Liver (tissue), 9 donors: ENCODE measurements around the gene PLCB3. TPM values are rescaled to one million over a fixed set of nuclear protein-coding genes. Genes with fewer than 3 reads are reported as not detected.
A peak's percentile ranks its signal among the peaks of the same experiment; 100 is the strongest.

ENCODE experiments used
- DNase-seq: peaks from one replicate; pipeline ENCODE4 v3.0.0-alpha.2; 2017; ENCODE audit warnings: low spot score
- H3K27ac ChIP-seq, 2 donors: one replicate each; pipeline ENCODE4 v1.7.0; 2013; ENCODE audit warnings: inconsistent platforms in 2 of 2, low read length in 2 of 2, control low read depth in 1 of 2, low read depth in 1 of 2, mild to moderate bottlenecking in 1 of 2
- H3K27me3 ChIP-seq, 4 donors: one replicate each; pipeline versions ENCODE4 v1.6.1 to v1.7.0; 2013; ENCODE audit warnings: low read length in 3 of 4, inconsistent platforms in 1 of 4, mild to moderate bottlenecking in 1 of 4, moderate library complexity in 1 of 4; ENCODE audit not compliant: control insufficient read depth in 4 of 4, insufficient read depth in 4 of 4
- H3K36me3 ChIP-seq, 4 donors: one replicate each; pipeline versions ENCODE4 v1.6.1 to v1.7.0; 2013; ENCODE audit warnings: low read length in 3 of 4, mild to moderate bottlenecking in 3 of 4, low read depth in 1 of 4, moderate library complexity in 1 of 4; ENCODE audit not compliant: control insufficient read depth in 4 of 4, insufficient read depth in 3 of 4
- H3K4me1 ChIP-seq, 4 donors: one replicate each; pipeline versions ENCODE4 v1.6.1 to v1.7.0; 2013; ENCODE audit warnings: low read length in 3 of 4, mild to moderate bottlenecking in 3 of 4, moderate library complexity in 1 of 4; ENCODE audit not compliant: control insufficient read depth in 4 of 4, insufficient read depth in 4 of 4
- H3K4me3 ChIP-seq, 3 donors: one replicate each; pipeline versions ENCODE4 v1.6.1 to v1.7.0; 2013; ENCODE audit warnings: low read length in 3 of 3, control low read depth in 1 of 3, low read depth in 1 of 3, mild to moderate bottlenecking in 1 of 3
- H3K9ac ChIP-seq, 2 donors: one replicate each; pipeline ENCODE4 v1.7.0; 2013; ENCODE audit warnings: low read length in 2 of 2, mild to moderate bottlenecking in 2 of 2, moderate library complexity in 2 of 2, control low read depth in 1 of 2, low read depth in 1 of 2
- H3K9me3 ChIP-seq, 4 donors: one replicate each; pipeline versions ENCODE4 v1.6.1 to v1.7.0; 2013; ENCODE audit warnings: low read length in 3 of 4; ENCODE audit not compliant: control insufficient read depth in 4 of 4
- EGR1 ChIP-seq, 2 donors: IDR thresholded peaks; 2 replicates each; pipeline ENCODE4 v1.6.1; 2016 to 2018; ENCODE audit warnings: antibody characterized with exemption in 2 of 2, low read depth in 2 of 2
- FOXA1 ChIP-seq: IDR thresholded peaks from 2 replicates; pipeline ENCODE4 v1.6.1; 2016; ENCODE audit warnings: antibody characterized with exemption
- FOXA2 ChIP-seq: IDR thresholded peaks from 2 replicates; pipeline ENCODE4 v1.6.1; 2016; ENCODE audit warnings: antibody characterized with exemption
- GABPA ChIP-seq, 2 donors: IDR thresholded peaks in 1 of 2; conservative IDR thresholded peaks in 1 of 2; 2 replicates each; pipeline ENCODE4 v1.6.1; 2016; ENCODE audit warnings: antibody characterized with exemption in 2 of 2, mild to moderate bottlenecking in 1 of 2, moderate library complexity in 1 of 2
- HNF4A ChIP-seq, 2 donors: conservative IDR thresholded peaks; 2 replicates each; pipeline ENCODE4 v1.6.1; 2016; ENCODE audit warnings: antibody characterized with exemption in 2 of 2, mild to moderate bottlenecking in 2 of 2
- HNF4G ChIP-seq: IDR thresholded peaks from 2 replicates; pipeline ENCODE4 v1.6.1; 2016; ENCODE audit warnings: antibody characterized with exemption
- JUND ChIP-seq, 2 donors: IDR thresholded peaks; 2 replicates each; pipeline ENCODE4 v1.6.1; 2016; ENCODE audit warnings: antibody characterized with exemption in 2 of 2
- NR2F2 ChIP-seq: IDR thresholded peaks from 2 replicates; pipeline ENCODE4 v1.6.1; 2016; ENCODE audit warnings: antibody characterized with exemption
- RAD21 ChIP-seq, 2 donors: IDR thresholded peaks; 2 replicates each; pipeline ENCODE4 v1.6.1; 2016; ENCODE audit warnings: antibody characterized with exemption in 2 of 2, mild to moderate bottlenecking in 2 of 2
- RXRA ChIP-seq, 2 donors: IDR thresholded peaks; 2 replicates each; pipeline ENCODE4 v1.6.1; 2017 to 2018; ENCODE audit warnings: antibody characterized with exemption in 2 of 2, mild to moderate bottlenecking in 1 of 2
- SP1 ChIP-seq: IDR thresholded peaks from 2 replicates; pipeline ENCODE4 v1.6.1; 2018; ENCODE audit warnings: antibody characterized with exemption, mild to moderate bottlenecking
- TAF1 ChIP-seq: conservative IDR thresholded peaks from 2 replicates; pipeline ENCODE4 v1.6.1; 2016; ENCODE audit warnings: antibody characterized with exemption, mild to moderate bottlenecking
- YY1 ChIP-seq: IDR thresholded peaks from 2 replicates; pipeline ENCODE4 v1.6.1; 2016; ENCODE audit warnings: antibody characterized with exemption, mild to moderate bottlenecking
- WGBS: extraction: QIAGEN DNeasy Blood & Tissue Kit; methylation state at CpG from one replicate; pipeline ENCODE4 v1.1.7; 2013; 5-methylcytosine and 5-hydroxymethylcytosine counted together
- polyA plus RNA-seq, 2 donors: library from polyadenylated mRNA; stranded (reverse) in 1 of 2; unstranded in 1 of 2; fragments of 200-250 nt in 1 of 2; fragments of >200 nt in 1 of 2; fragmentation: Nextera tagmentation in 1 of 2; extraction: Ambion mirVana in 1 of 2; gene quantifications; one replicate each; pipeline versions ENCODE4 v1.2.1 to v1.2.3, GENCODE V29; 2013 to 2015
- total RNA-seq, 2 donors: library from RNA; depleted of rRNA; stranded (reverse); fragments of >200 nt; gene quantifications; one replicate each; pipeline ENCODE4 v1.2.3, GENCODE V29; 2014
- TF ChIP-seq, protein P1 (sequence below): IDR thresholded peaks from 2 replicates; pipeline ENCODE4 v1.6.1; 2016; ENCODE audit warnings: antibody characterized with exemption
- TF ChIP-seq, protein P2 (sequence below): IDR thresholded peaks from 2 replicates; pipeline ENCODE4 v1.6.1; 2016; ENCODE audit warnings: antibody characterized with exemption
- TF ChIP-seq, protein P3 (sequence below): IDR thresholded peaks from 2 replicates; pipeline ENCODE4 v1.6.1; 2016; ENCODE audit warnings: antibody characterized with exemption
- TF ChIP-seq, protein P4 (sequence below): fragments of 150-350 bp; IDR thresholded peaks from 2 replicates; pipeline ENCODE4 v1.5.1; 2017; ENCODE audit warnings: improper control_type of control experiment, low read depth, low read length; ENCODE audit not compliant: missing input control
- TF ChIP-seq, protein P5 (sequence below): IDR thresholded peaks from 2 replicates; pipeline ENCODE4 v1.6.1; 2016; ENCODE audit warnings: antibody characterized with exemption, mild to moderate bottlenecking
- donor health status: healthy.
- donor health status: healthy.
- donor health status: healthy.
- donor health status: healthy.
- donor health status: healthy.

PLCB3 gene
- total and polyA plus RNA-seq, 4 donors: 0.79 to 8.5 (median 5.4) TPM

DNA sequence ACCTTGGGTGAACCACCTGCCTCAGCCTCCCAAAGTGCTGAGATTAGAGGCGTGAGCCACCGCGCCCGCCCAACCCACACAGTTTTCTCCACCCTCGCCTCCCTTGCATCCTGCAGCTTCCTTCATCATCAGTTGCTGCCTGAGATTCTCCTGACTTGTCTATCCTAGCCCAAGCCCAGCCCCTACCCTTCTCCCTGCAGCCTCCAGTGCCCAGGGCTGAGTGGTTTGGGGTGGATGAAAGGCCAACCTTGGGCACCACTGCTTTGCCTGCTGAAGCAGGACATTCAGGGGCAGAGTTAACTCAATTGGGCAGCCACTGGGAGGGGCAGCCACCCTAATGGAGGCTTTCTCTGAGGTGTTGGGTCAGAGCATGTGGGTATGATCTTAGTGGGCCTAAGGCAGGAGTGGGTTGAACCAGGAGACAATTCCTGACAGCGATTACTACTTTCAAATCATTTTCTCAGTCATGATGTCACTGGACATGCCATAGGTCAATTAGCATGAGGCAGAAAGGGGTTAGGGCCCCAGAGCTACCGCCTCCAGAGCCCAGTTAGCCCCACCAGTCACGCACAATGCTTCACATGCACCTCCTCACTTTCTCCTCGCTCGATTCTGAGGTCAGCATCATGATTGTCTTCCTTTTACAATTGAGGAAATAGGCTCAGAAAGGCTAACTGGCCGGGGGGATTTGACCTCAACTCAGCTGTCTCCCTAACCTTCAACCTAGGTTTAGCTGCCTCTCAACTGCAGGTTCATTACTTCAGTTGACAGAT, 11.5 kb upstream of the PLCB3 start:
- H3K27ac ChIP-seq: peak overlapping the region; percentile 97 to 99
- no peaks in the 10 kb centered on the region for H3K9me3 ChIP-seq
- TF ChIP-seq RXRA (IDR thresholded peaks at IDR 0.05) (no peak), FOXA2 (no peak), RAD21 (IDR thresholded peaks at IDR 0.05) (no peak), YY1 (no peak), NR2F2 (no peak), HNF4G (no peak), SP1 (no peak), EGR1 (IDR thresholded peaks at IDR 0.05; ENCODE audit: low read depth in 2 of 2) (no peak), TAF1 (no peak), GABPA (IDR thresholded peaks at IDR 0.05 in 1 of 2, conservative IDR thresholded peaks at IDR 0.05 in 1 of 2) (no peak), JUND (IDR thresholded peaks at IDR 0.05) (no peak), FOXA1 (no peak), HNF4A (conservative IDR thresholded peaks at IDR 0.05) (no peak)
- TF ChIP-seq, protein P1, sequence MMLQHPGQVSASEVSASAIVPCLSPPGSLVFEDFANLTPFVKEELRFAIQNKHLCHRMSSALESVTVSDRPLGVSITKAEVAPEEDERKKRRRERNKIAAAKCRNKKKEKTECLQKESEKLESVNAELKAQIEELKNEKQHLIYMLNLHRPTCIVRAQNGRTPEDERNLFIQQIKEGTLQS: no peak
- TF ChIP-seq, protein P2, sequence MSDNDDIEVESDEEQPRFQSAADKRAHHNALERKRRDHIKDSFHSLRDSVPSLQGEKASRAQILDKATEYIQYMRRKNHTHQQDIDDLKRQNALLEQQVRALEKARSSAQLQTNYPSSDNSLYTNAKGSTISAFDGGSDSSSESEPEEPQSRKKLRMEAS: no peak
- TF ChIP-seq, protein P3, sequence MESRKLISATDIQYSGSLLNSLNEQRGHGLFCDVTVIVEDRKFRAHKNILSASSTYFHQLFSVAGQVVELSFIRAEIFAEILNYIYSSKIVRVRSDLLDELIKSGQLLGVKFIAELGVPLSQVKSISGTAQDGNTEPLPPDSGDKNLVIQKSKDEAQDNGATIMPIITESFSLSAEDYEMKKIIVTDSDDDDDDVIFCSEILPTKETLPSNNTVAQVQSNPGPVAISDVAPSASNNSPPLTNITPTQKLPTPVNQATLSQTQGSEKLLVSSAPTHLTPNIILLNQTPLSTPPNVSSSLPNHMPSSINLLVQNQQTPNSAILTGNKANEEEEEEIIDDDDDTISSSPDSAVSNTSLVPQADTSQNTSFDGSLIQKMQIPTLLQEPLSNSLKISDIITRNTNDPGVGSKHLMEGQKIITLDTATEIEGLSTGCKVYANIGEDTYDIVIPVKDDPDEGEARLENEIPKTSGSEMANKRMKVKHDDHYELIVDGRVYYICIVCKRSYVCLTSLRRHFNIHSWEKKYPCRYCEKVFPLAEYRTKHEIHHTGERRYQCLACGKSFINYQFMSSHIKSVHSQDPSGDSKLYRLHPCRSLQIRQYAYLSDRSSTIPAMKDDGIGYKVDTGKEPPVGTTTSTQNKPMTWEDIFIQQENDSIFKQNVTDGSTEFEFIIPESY: no peak
- TF ChIP-seq, protein P4, sequence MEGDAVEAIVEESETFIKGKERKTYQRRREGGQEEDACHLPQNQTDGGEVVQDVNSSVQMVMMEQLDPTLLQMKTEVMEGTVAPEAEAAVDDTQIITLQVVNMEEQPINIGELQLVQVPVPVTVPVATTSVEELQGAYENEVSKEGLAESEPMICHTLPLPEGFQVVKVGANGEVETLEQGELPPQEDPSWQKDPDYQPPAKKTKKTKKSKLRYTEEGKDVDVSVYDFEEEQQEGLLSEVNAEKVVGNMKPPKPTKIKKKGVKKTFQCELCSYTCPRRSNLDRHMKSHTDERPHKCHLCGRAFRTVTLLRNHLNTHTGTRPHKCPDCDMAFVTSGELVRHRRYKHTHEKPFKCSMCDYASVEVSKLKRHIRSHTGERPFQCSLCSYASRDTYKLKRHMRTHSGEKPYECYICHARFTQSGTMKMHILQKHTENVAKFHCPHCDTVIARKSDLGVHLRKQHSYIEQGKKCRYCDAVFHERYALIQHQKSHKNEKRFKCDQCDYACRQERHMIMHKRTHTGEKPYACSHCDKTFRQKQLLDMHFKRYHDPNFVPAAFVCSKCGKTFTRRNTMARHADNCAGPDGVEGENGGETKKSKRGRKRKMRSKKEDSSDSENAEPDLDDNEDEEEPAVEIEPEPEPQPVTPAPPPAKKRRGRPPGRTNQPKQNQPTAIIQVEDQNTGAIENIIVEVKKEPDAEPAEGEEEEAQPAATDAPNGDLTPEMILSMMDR: no peak
- TF ChIP-seq, protein P5, sequence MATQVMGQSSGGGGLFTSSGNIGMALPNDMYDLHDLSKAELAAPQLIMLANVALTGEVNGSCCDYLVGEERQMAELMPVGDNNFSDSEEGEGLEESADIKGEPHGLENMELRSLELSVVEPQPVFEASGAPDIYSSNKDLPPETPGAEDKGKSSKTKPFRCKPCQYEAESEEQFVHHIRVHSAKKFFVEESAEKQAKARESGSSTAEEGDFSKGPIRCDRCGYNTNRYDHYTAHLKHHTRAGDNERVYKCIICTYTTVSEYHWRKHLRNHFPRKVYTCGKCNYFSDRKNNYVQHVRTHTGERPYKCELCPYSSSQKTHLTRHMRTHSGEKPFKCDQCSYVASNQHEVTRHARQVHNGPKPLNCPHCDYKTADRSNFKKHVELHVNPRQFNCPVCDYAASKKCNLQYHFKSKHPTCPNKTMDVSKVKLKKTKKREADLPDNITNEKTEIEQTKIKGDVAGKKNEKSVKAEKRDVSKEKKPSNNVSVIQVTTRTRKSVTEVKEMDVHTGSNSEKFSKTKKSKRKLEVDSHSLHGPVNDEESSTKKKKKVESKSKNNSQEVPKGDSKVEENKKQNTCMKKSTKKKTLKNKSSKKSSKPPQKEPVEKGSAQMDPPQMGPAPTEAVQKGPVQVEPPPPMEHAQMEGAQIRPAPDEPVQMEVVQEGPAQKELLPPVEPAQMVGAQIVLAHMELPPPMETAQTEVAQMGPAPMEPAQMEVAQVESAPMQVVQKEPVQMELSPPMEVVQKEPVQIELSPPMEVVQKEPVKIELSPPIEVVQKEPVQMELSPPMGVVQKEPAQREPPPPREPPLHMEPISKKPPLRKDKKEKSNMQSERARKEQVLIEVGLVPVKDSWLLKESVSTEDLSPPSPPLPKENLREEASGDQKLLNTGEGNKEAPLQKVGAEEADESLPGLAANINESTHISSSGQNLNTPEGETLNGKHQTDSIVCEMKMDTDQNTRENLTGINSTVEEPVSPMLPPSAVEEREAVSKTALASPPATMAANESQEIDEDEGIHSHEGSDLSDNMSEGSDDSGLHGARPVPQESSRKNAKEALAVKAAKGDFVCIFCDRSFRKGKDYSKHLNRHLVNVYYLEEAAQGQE: no peak
- DNase-seq: no peak
- H3K9ac ChIP-seq: peak overlapping the region in 1 of 2 donors; percentile 85
- peaks cover 0 to 6% (median 4%) of the 10 kb centered on the region in 4 donors for H3K36me3 ChIP-seq
- H3K27me3 ChIP-seq: no peaks in the 10 kb centered on the region
- H3K4me1 ChIP-seq: peaks cover 23 to 59% (median 41%) of the 10 kb centered on the region in 4 donors
- WGBS: 79% methylated on average over 11 of the region's 11 CpGs
- peak overlapping the region in 2 of 3 donors; percentile 74 to 77 for H3K4me3 ChIP-seq
